Activated CD8-positive, alpha-beta memory T cell treated with anti-CD3 and anti-CD28 coated beads, Interleukin-2, amount 10 ng/mL, durations not matched to agents 7 days and 5 days (primary cell): Measurements from ENCODE around the gene ASB18. TPM values are rescaled to one million over a fixed set of nuclear protein-coding genes. Genes with fewer than 3 reads are reported as not detected.
A peak's percentile ranks its signal among the peaks of the same experiment; 100 is the strongest.

Experiments
- ATAC-seq: fragments of 150-1000 bp; cut with Tn5 transposase; one replicate; pipeline ENCODE4 v1.10.0; 2021; ENCODE audit warnings: moderate library complexity
- CTCF ChIA-PET: fragments of 350-600 bp; sonication (Branson Sonifier 250); formaldehyde crosslinking; loops from one replicate; lab custom pipeline; 2021; ENCODE audit warnings: antibody characterized with exemption; lab: Charles Lee
- DNase-seq: peaks from one replicate; pipeline ENCODE4 v3.0.0-alpha.2; 2020
- H3K27ac Mint-ChIP-seq: one replicate; pipeline ENCODE4 v1.8.0; 2021; ENCODE audit warnings: mild to moderate bottlenecking, mixed read lengths
- H3K27me3 Mint-ChIP-seq: one replicate; pipeline ENCODE4 v1.8.0; 2021; ENCODE audit warnings: mixed read lengths
- H3K36me3 Mint-ChIP-seq: one replicate; pipeline ENCODE4 v1.8.0; 2021; ENCODE audit warnings: mild to moderate bottlenecking, mixed read lengths
- H3K4me1 Mint-ChIP-seq: one replicate; pipeline ENCODE4 v1.8.0; 2021; ENCODE audit warnings: mixed read lengths
- H3K4me3 Mint-ChIP-seq: one replicate; pipeline ENCODE4 v1.8.0; 2021; ENCODE audit warnings: mild to moderate bottlenecking, moderate library complexity, mixed read lengths
- H3K9me3 Mint-ChIP-seq: one replicate; pipeline ENCODE4 v1.8.0; 2022; ENCODE audit warnings: low read depth, mixed read lengths
- total RNA-seq, 2 experiments: library from RNA; stranded (reverse); gene quantifications; one replicate each; pipeline ENCODE4 v1.2.3, GENCODE V29; 2021

The ASB18 gene
- total RNA-seq, 2 experiments from 2014 or later, result not detected

- H3K4me3 Mint-ChIP-seq, result no peak overlapping the region
- no peaks in the 10 kb centered on the region for H3K4me1 Mint-ChIP-seq
- H3K9me3 Mint-ChIP-seq, result no peaks in the 10 kb centered on the region
- DNase-seq (no peak), ATAC-seq (no peak)
- H3K27ac Mint-ChIP-seq, result no peak overlapping the region
- H3K27me3 Mint-ChIP-seq, result no peaks in the 10 kb centered on the region
- no peaks in the 10 kb centered on the region for H3K36me3 Mint-ChIP-seq
- CTCF ChIA-PET, result interaction anchor here (1.6 kb wide), 1 partner anchor 421 kb away, joined by 3 read pairs; no protein-coding TSS in a partner anchor
These were observed 63.8 kb downstream of the ASB18 start for GRCh38 chr2:236200378-236200777.

GRCh38 chr2:236196366-236196765 lies 67.8 kb downstream of the ASB18 start:
- Mint-ChIP-seq H3K9me3 (no peaks in the 10 kb centered on the region), H3K4me1 (no peaks in the 10 kb centered on the region), H3K4me3 (no peak overlapping the region), H3K36me3 (no peaks in the 10 kb centered on the region), H3K27me3 (no peaks in the 10 kb centered on the region), H3K27ac (no peak overlapping the region)
- DNase-seq (no peak), ATAC-seq (no peak)
- CTCF ChIA-PET, result interaction anchor here (0.8 to 1.8 kb wide), 2 partner anchors 15 to 417 kb away, joined by 3 read pairs; no protein-coding TSS in a partner anchor

GRCh38 chr2:236195726-236196125 lies 68.5 kb downstream of the ASB18 start:
- no peak overlapping the region for H3K27ac Mint-ChIP-seq
- ATAC-seq (no peak), DNase-seq (no peak)
- H3K4me3 Mint-ChIP-seq, result no peak overlapping the region
- H3K4me1 Mint-ChIP-seq, result no peaks in the 10 kb centered on the region
- no peaks in the 10 kb centered on the region for H3K36me3 Mint-ChIP-seq
- H3K27me3 Mint-ChIP-seq, result no peaks in the 10 kb centered on the region
- CTCF ChIA-PET, result interaction anchor here (0.8 kb wide), 1 partner anchor 14 kb away, joined by 3 read pairs; no protein-coding TSS in a partner anchor
- no peaks in the 10 kb centered on the region for H3K9me3 Mint-ChIP-seq

GRCh38 chr2:236194786-236195185 lies 69.4 kb downstream of the ASB18 start:
- H3K9me3 Mint-ChIP-seq, result no peaks in the 10 kb centered on the region
- no peak for DNase-seq

GRCh38 chr2:236193026-236193425 lies 71.2 kb downstream of the ASB18 start:
- H3K4me3 Mint-ChIP-seq, result no peak overlapping the region
- ATAC-seq (no peak), DNase-seq (no peak)
- no peaks in the 10 kb centered on the region for H3K4me1 Mint-ChIP-seq
- no peaks in the 10 kb centered on the region for H3K27me3 Mint-ChIP-seq
- CTCF ChIA-PET, result no interaction called here
- H3K9me3 Mint-ChIP-seq, result no peaks in the 10 kb centered on the region
- no peaks in the 10 kb centered on the region for H3K36me3 Mint-ChIP-seq
- no peak overlapping the region for H3K27ac Mint-ChIP-seq

More at GRCh38 chr2:236194786-236195185, 69.4 kb downstream of the ASB18 start:
- no peak for ATAC-seq
- Mint-ChIP-seq H3K4me3 (no peak overlapping the region), H3K27me3 (no peaks in the 10 kb centered on the region), H3K36me3 (no peaks in the 10 kb centered on the region), H3K4me1 (no peaks in the 10 kb centered on the region), H3K27ac (no peak overlapping the region)
- CTCF ChIA-PET, result no interaction called here

- CTCF ChIA-PET, result no interaction called here
- no peak overlapping the region for H3K27ac Mint-ChIP-seq
- no peak for ATAC-seq
- no peak overlapping the region for H3K4me3 Mint-ChIP-seq
- DNase-seq, result no peak
- no peaks in the 10 kb centered on the region for H3K36me3 Mint-ChIP-seq
- no peaks in the 10 kb centered on the region for H3K4me1 Mint-ChIP-seq
- no peaks in the 10 kb centered on the region for H3K9me3 Mint-ChIP-seq
- H3K27me3 Mint-ChIP-seq, result no peaks in the 10 kb centered on the region
These were observed 73.5 kb downstream of the ASB18 start for GRCh38 chr2:236190674-236191073.

GRCh38 chr2:236184701-236185100 lies 79.5 kb downstream of the ASB18 start:
- no peaks in the 10 kb centered on the region for H3K9me3 Mint-ChIP-seq
- DNase-seq (no peak), ATAC-seq (no peak)
- H3K4me3 Mint-ChIP-seq, result no peak overlapping the region
- H3K4me1 Mint-ChIP-seq, result no peaks in the 10 kb centered on the region
- no peak overlapping the region for H3K27ac Mint-ChIP-seq
- H3K36me3 Mint-ChIP-seq, result no peaks in the 10 kb centered on the region
- CTCF ChIA-PET, result interaction anchor here (1.0 to 7.9 kb wide), 2 partner anchors 405 kb away, joined by 5 to 41 read pairs; no protein-coding TSS in a partner anchor
- peaks cover 21% of the 10 kb centered on the region for H3K27me3 Mint-ChIP-seq

GRCh38 chr2:236180831-236181453 lies 83.3 kb downstream of the ASB18 start:
- no peaks in the 10 kb centered on the region for H3K36me3 Mint-ChIP-seq
- ATAC-seq (no peak), DNase-seq (peak; percentile 49)
- H3K27me3 Mint-ChIP-seq, result peaks cover 46% of the 10 kb centered on the region
- CTCF ChIA-PET, result interaction anchor here (0.6 to 7.9 kb wide), 9 partner anchors 10 to 435 kb away, joined by 3 to 41 read pairs (median 4); no protein-coding TSS in a partner anchor
- H3K4me3 Mint-ChIP-seq, result no peak overlapping the region
- H3K27ac Mint-ChIP-seq, result no peak overlapping the region
- H3K4me1 Mint-ChIP-seq, result no peaks in the 10 kb centered on the region
- no peaks in the 10 kb centered on the region for H3K9me3 Mint-ChIP-seq

- no peaks in the 10 kb centered on the region for H3K4me1 Mint-ChIP-seq
- ATAC-seq, result no peak
- no peak for DNase-seq
- H3K9me3 Mint-ChIP-seq, result no peaks in the 10 kb centered on the region
- peaks cover 50% of the 10 kb centered on the region for H3K27me3 Mint-ChIP-seq
- H3K4me3 Mint-ChIP-seq, result no peak overlapping the region
- peak overlapping the region; percentile 42 for H3K27ac Mint-ChIP-seq
- CTCF ChIA-PET, result interaction anchor here (1.0 to 7.9 kb wide), 6 partner anchors 9 to 414 kb away, joined by 3 to 41 read pairs (median 6); no protein-coding TSS in a partner anchor
- no peaks in the 10 kb centered on the region for H3K36me3 Mint-ChIP-seq
These were observed 84.0 kb downstream of the ASB18 start for GRCh38 chr2:236180076-236180816.

GRCh38 chr2:236179236-236180075 lies 84.8 kb downstream of the ASB18 start:
- peaks cover 58% of the 10 kb centered on the region for H3K27me3 Mint-ChIP-seq
- CTCF ChIA-PET, result interaction anchor here (1.1 to 7.9 kb wide), 3 partner anchors 17 to 400 kb away, joined by 4 to 41 read pairs (median 6); no protein-coding TSS in a partner anchor
- no peaks in the 10 kb centered on the region for H3K9me3 Mint-ChIP-seq
- ATAC-seq (no peak), DNase-seq (no peak)
- H3K36me3 Mint-ChIP-seq, result no peaks in the 10 kb centered on the region
- no peak overlapping the region for H3K4me3 Mint-ChIP-seq
- H3K4me1 Mint-ChIP-seq, result no peaks in the 10 kb centered on the region
- H3K27ac Mint-ChIP-seq, result no peak overlapping the region

- ATAC-seq, result no peak
- CTCF ChIA-PET, result interaction anchor here (0.6 to 7.9 kb wide), 3 partner anchors 9 to 399 kb away, joined by 3 to 41 read pairs (median 3); no protein-coding TSS in a partner anchor
- H3K27me3 Mint-ChIP-seq, result peaks cover 62% of the 10 kb centered on the region
These were observed 85.3 kb downstream of the ASB18 start for GRCh38 chr2:236178890-236179235.

GRCh38 chr2:236177967-236178889 lies 86.0 kb downstream of the ASB18 start:
- H3K4me3 Mint-ChIP-seq, result no peak overlapping the region
- no peaks in the 10 kb centered on the region for H3K36me3 Mint-ChIP-seq
- peaks cover 65% of the 10 kb centered on the region for H3K27me3 Mint-ChIP-seq
- DNase-seq (no peak), ATAC-seq (no peak)
- no peaks in the 10 kb centered on the region for H3K4me1 Mint-ChIP-seq
- no peak overlapping the region for H3K27ac Mint-ChIP-seq
- CTCF ChIA-PET, result interaction anchor here (0.6 to 7.9 kb wide), 3 partner anchors 9 to 398 kb away, joined by 3 to 41 read pairs (median 3); no protein-coding TSS in a partner anchor
- no peaks in the 10 kb centered on the region for H3K9me3 Mint-ChIP-seq

More at GRCh38 chr2:236178890-236179235, 85.3 kb downstream of the ASB18 start:
- Mint-ChIP-seq H3K4me1 (no peaks in the 10 kb centered on the region), H3K4me3 (no peak overlapping the region), H3K27ac (peak overlapping the region; percentile 19), H3K9me3 (no peaks in the 10 kb centered on the region), H3K36me3 (no peaks in the 10 kb centered on the region)
- no peak for DNase-seq
